CD4-positive, alpha-beta T cell (primary cell): ENCODE measurements around the gene DLL3. TPM values are rescaled to one million over a fixed set of nuclear protein-coding genes. Genes with fewer than 3 reads are reported as not detected.
A peak's percentile ranks its signal among the peaks of the same experiment; 100 is the strongest.
"Not testable (repeated sequence)": the region's sequence is repeated elsewhere in the genome, so short reads cannot be mapped to it uniquely, and the experiment has no call there.

Experiments used
- ATAC-seq: fragments of 200-7000 bp; cut with Tn5 transposase; one replicate; pipeline ENCODE4 v1.10.0; 2022; ENCODE audit warnings: mild to moderate bottlenecking; ENCODE audit not compliant: poor library complexity
- CTCF ChIA-PET: fragments of 350-600 bp; sonication (Branson Sonifier 250); formaldehyde crosslinking; loops from one replicate; lab custom pipeline; 2021; ENCODE audit warnings: antibody characterized with exemption, inconsistent platforms; lab: Charles Lee
- POLR2A ChIA-PET: fragments of 350-600 bp; sonication (Branson Sonifier 250); formaldehyde crosslinking; loops from one replicate; lab custom pipeline; 2021; ENCODE audit warnings: antibody characterized with exemption, inconsistent platforms; lab: Charles Lee
- DNase-seq, 14 experiments: peaks; one replicate each; pipeline ENCODE4 v3.0.0-alpha.2; 2013 to 2020; ENCODE audit warnings: mixed read lengths in 2 of 14
- H3K27ac ChIP-seq, 2 donors: one replicate each; pipeline versions ENCODE4 v1.5.1 to v1.7.0; 2013; ENCODE audit warnings: low read length in 2 of 2, low read depth in 1 of 2, mild to moderate bottlenecking in 1 of 2
- H3K27me3 ChIP-seq, 2 experiments: 1 replicate in 1 of 2; 2 replicates in 1 of 2; pipeline versions ENCODE4 v1.6.1 to v1.7.0; 2013; ENCODE audit warnings: low read length in 2 of 2, control low read depth in 1 of 2, mild to moderate bottlenecking in 1 of 2, moderate library complexity in 1 of 2; ENCODE audit not compliant: insufficient read depth in 2 of 2, control insufficient read depth in 1 of 2
- H3K36me3 ChIP-seq: one replicate; pipeline ENCODE4 v1.6.1; 2013; ENCODE audit warnings: low read length, control low read depth; ENCODE audit not compliant: insufficient read depth
- H3K4me1 ChIP-seq: one replicate; pipeline ENCODE4 v1.6.1; 2013; ENCODE audit warnings: low read length, control low read depth; ENCODE audit not compliant: insufficient read depth
- H3K4me3 ChIP-seq: one replicate; pipeline ENCODE4 v1.5.1; 2013; ENCODE audit warnings: mild to moderate bottlenecking, low read length, moderate library complexity
- H3K9me3 ChIP-seq, 2 experiments: 1 replicate in 1 of 2; 2 replicates in 1 of 2; pipeline versions ENCODE4 v1.6.1 to v1.7.0; 2013; ENCODE audit warnings: low read length in 2 of 2, mild to moderate bottlenecking in 2 of 2, control low read depth in 1 of 2, moderate library complexity in 1 of 2; ENCODE audit not compliant: control insufficient read depth in 1 of 2, insufficient read depth in 1 of 2
- H3K27ac Mint-ChIP-seq: one replicate; pipeline ENCODE4 v1.8.0; 2020; ENCODE audit warnings: mixed read lengths
- H3K27me3 Mint-ChIP-seq: one replicate; pipeline ENCODE4 v1.8.0; 2021; ENCODE audit warnings: mixed read lengths
- H3K36me3 Mint-ChIP-seq: one replicate; pipeline ENCODE4 v1.8.0; 2021; ENCODE audit warnings: low read depth, mixed read lengths
- H3K4me1 Mint-ChIP-seq: one replicate; pipeline ENCODE4 v1.8.0; 2021; ENCODE audit warnings: low read depth, mixed read lengths
- H3K4me3 Mint-ChIP-seq: one replicate; pipeline ENCODE4 v1.8.0; 2020; ENCODE audit warnings: mild to moderate bottlenecking, mixed read lengths
- H3K9me3 Mint-ChIP-seq: one replicate; pipeline ENCODE4 v1.8.0; 2020; ENCODE audit warnings: mixed read lengths
- intact Hi-C, 2 experiments: fragments of 100-400 bp; cut with DNase I in 1 of 2; cut with micrococcal nuclease in 1 of 2; formaldehyde crosslinking; loops; one replicate each; pipeline versions ENCODE4 v1.15.1 to v1.9.0; 2023 to 2025; cut with DNase I, micrococcal nuclease
- total RNA-seq, 174 experiments: library from RNA in 2 of 174; stranded (reverse) in 2 of 174; gene quantifications; one replicate each; pipeline ENCODE4 v1.2.3 and lab custom pipeline; 2021 to 2026
- TF ChIP-seq, protein P1 (sequence below): fragments of 200-600 bp; IDR thresholded peaks from one replicate; pipeline ENCODE4 v1.8.0; 2022; ENCODE audit warnings: antibody characterized with exemption, mild to moderate bottlenecking

DLL3 gene
- total RNA-seq, 2 experiments from 2014 or later = not detected

DNA sequence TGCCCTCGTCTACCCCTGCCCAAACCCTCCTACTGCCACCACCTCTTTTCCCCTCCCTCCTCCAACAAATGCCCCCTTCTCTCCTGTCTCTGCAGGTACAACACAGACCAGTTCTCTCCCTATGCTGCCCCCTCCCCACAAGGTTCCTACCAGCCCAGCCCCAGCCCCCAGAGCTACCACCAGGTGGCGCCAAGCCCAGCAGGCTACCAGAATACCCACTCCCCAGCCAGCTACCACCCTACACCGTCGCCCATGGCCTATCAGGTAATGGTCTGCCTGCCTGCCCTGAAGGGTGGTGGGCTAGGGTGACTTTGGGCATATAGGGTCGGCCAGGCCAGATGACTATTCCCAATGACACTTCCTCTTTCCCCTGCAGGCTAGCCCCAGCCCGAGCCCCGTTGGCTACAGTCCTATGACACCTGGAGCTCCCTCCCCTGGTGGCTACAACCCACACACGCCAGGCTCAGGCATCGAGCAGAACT is 24.6 kb upstream of the DLL3 start:
- H3K36me3 ChIP-seq = peaks cover 72% of the 10 kb centered on the region
- no peak overlapping the region for H3K4me3 Mint-ChIP-seq
- ATAC-seq (peak; percentile 85), DNase-seq (peak; percentile 65 to 85 (median 72))
- H3K27me3 ChIP-seq = no peaks in the 10 kb centered on the region
- H3K9me3 ChIP-seq = no peaks in the 10 kb centered on the region
- no peak overlapping the region for H3K27ac ChIP-seq
- H3K4me1 Mint-ChIP-seq = no peaks in the 10 kb centered on the region
- ChIA-PET POLR2A (interaction anchor here (1.2 to 1.3 kb wide), 2 partner anchors 29 to 58 kb away, joined by 6 read pairs; partner anchors contain the start of genes EID2B and SUPT5H), CTCF (interaction anchor here (0.8 to 2.9 kb wide), 12 partner anchors 17 to 83 kb away, joined by 3 to 17 read pairs (median 4); partner anchors contain the start of genes EID2B, MED29, PAF1 and PLEKHG2)
- peaks cover 76% of the 10 kb centered on the region for H3K36me3 Mint-ChIP-seq
- H3K9me3 Mint-ChIP-seq = no peaks in the 10 kb centered on the region
- H3K27me3 Mint-ChIP-seq = no peaks in the 10 kb centered on the region
- TF ChIP-seq, protein P1, sequence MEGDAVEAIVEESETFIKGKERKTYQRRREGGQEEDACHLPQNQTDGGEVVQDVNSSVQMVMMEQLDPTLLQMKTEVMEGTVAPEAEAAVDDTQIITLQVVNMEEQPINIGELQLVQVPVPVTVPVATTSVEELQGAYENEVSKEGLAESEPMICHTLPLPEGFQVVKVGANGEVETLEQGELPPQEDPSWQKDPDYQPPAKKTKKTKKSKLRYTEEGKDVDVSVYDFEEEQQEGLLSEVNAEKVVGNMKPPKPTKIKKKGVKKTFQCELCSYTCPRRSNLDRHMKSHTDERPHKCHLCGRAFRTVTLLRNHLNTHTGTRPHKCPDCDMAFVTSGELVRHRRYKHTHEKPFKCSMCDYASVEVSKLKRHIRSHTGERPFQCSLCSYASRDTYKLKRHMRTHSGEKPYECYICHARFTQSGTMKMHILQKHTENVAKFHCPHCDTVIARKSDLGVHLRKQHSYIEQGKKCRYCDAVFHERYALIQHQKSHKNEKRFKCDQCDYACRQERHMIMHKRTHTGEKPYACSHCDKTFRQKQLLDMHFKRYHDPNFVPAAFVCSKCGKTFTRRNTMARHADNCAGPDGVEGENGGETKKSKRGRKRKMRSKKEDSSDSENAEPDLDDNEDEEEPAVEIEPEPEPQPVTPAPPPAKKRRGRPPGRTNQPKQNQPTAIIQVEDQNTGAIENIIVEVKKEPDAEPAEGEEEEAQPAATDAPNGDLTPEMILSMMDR = peak; percentile 70
- peak overlapping the region; percentile 36 for H3K27ac Mint-ChIP-seq
- H3K4me3 ChIP-seq = no peak overlapping the region
- intact Hi-C loops = loop anchor here (1.0 kb wide), 2 partner anchors 58 to 197 kb away; partner anchors contain the start of gene EID2B (in 2 of the 2)
- H3K4me1 ChIP-seq = no peaks in the 10 kb centered on the region

DNA sequence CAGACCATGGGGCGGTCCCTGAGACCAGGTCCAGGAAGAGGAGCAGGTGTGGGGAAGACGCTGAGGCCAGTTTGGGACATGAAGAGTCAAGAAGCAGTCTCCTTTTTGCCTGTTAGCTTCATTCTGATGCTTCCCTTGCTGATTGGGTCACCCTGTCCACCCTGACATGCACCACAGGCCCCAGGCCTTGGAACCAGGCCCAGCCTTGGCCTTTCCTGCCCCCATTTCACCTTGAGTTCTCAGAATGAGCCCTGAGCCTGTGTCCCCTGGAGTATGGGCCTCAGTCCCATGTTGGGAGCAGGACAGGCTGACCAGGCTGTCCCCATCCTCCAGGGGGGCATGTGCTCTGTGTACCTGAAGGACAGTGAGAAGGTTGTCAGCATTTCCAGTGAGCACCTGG is 23.0 kb upstream of the DLL3 start:
- H3K4me1 ChIP-seq = peaks cover 8% of the 10 kb centered on the region
- TF ChIP-seq, protein P1 = no peak
- no peak overlapping the region for H3K27ac ChIP-seq
- no peak overlapping the region for H3K4me3 ChIP-seq
- CTCF ChIA-PET = interaction anchor here (0.6 to 2.9 kb wide), 3 partner anchors 16 to 78 kb away, joined by 3 to 17 read pairs (median 3); partner anchors contain the start of gene EID2B
- H3K36me3 ChIP-seq = peaks cover 57% of the 10 kb centered on the region
- POLR2A ChIA-PET = no interaction called here
- no peak overlapping the region for H3K4me3 Mint-ChIP-seq
- DNase-seq = no peak
- no peaks in the 10 kb centered on the region for H3K27me3 Mint-ChIP-seq
- H3K27ac Mint-ChIP-seq = no peak overlapping the region
- intact Hi-C loops = no loop called here
- no peak for ATAC-seq
- H3K4me1 Mint-ChIP-seq = peaks cover 11% of the 10 kb centered on the region
- no peaks in the 10 kb centered on the region for H3K9me3 Mint-ChIP-seq
- no peaks in the 10 kb centered on the region for H3K27me3 ChIP-seq
- H3K9me3 ChIP-seq = no peaks in the 10 kb centered on the region
- H3K36me3 Mint-ChIP-seq = peaks cover 62% of the 10 kb centered on the region

DNA sequence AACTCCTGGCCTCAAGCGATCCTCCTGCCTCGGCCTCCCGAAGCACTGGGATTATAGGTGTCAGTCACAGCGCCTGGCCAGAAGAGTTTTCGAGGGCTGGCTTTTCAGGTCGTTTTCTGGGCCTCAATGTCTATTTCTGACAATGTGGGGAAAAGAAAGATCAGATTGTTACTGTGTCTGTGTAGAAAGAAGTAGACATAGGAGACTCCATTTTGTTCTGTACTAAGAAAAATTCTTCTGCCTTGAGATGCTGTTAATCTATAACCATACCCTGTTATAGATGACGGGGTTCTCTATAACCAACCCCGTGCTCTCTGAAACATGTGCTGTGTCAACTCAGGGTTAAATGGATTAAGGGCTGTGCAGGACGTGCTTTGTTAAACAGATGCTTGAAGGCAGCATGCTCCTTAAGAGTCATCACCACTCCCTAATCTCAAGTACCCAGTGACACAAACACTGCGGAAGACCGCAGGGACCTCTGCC is 19.4 kb upstream of the DLL3 start:
- intact Hi-C loops, H3K27me3 ChIP-seq, ATAC-seq, DNase-seq, H3K27ac ChIP-seq, POLR2A ChIA-PET, H3K4me3 ChIP-seq, H3K9me3 Mint-ChIP-seq, H3K27me3 Mint-ChIP-seq, CTCF ChIA-PET, H3K9me3 ChIP-seq: not testable (repeated sequence)
- Histone ChIP-seq H3K36me3 (peaks cover 33% of the 10 kb centered on the region), H3K4me1 (peaks cover 23% of the 10 kb centered on the region)
- Mint-ChIP-seq H3K4me1 (peaks cover 31% of the 10 kb centered on the region), H3K36me3 (peaks cover 49% of the 10 kb centered on the region), H3K4me3 (peak overlapping the region; percentile 92), H3K27ac (peak overlapping the region; percentile 73)
